Gastroesophageal sphincter (tissue), 4 donors: ENCODE data around the gene PRSS12. TPM values are rescaled to one million over a fixed set of nuclear protein-coding genes. Genes with fewer than 3 reads are reported as not detected.

Experiments used
- ATAC-seq: fragments of 150-250 bp; one replicate; pipeline ENCODE4 v1.9.1; 2016; ENCODE audit warnings: mild to moderate bottlenecking, moderate library complexity
- H3K27ac ChIP-seq, 4 donors: fragments of 200-600 bp; sonication (generic) in 3 of 4; 1 replicate in 3 of 4; 2 replicates in 1 of 4; pipeline ENCODE4 v1.5.1; 2016 to 2019
- H3K27me3 ChIP-seq: fragments of 200-600 bp; sonication (generic); one replicate; pipeline ENCODE4 v1.5.1; 2019
- H3K36me3 ChIP-seq, 2 donors: fragments of 200-600 bp; sonication (generic); one replicate each; pipeline ENCODE4 v1.5.1; 2019; ENCODE audit warnings: control low read depth in 1 of 2
- H3K4me1 ChIP-seq, 3 donors: fragments of 200-600 bp; sonication (generic); 1 replicate in 2 of 3; 2 replicates in 1 of 3; pipeline ENCODE4 v1.5.1; 2016 to 2019; ENCODE audit warnings: control low read depth in 2 of 3
- H3K4me3 ChIP-seq, 2 donors: fragments of 200-600 bp; sonication (generic); one replicate each; pipeline ENCODE4 v1.5.1; 2019; ENCODE audit warnings: mild to moderate bottlenecking in 1 of 2, moderate library complexity in 1 of 2
- H3K9me3 ChIP-seq, 3 donors: fragments of 200-600 bp; sonication (generic); one replicate each; pipeline ENCODE4 v1.5.1; 2017 to 2019; ENCODE audit warnings: control low read depth in 2 of 3
- CTCF ChIP-seq, 4 experiments: fragments of 200-600 bp in 2 of 4; fragments of 450-650 bp in 2 of 4; sonication (generic) in 1 of 4; IDR thresholded peaks; one replicate each; pipeline ENCODE4 v1.5.1; 2017 to 2019; ENCODE audit warnings: antibody characterized with exemption in 4 of 4, mild to moderate bottlenecking in 2 of 4, moderate library complexity in 2 of 4
- EP300 ChIP-seq: sonication (generic); formaldehyde crosslinking; IDR thresholded peaks from one replicate; pipeline ENCODE4 v1.6.1; 2017; ENCODE audit warnings: antibody characterized with exemption, mild to moderate bottlenecking
- POLR2A ChIP-seq, 2 donors: fragments of 450-650 bp; IDR thresholded peaks; one replicate each; pipeline ENCODE4 v1.6.1; 2017; ENCODE audit warnings: antibody characterized with exemption in 2 of 2, mild to moderate bottlenecking in 2 of 2, moderate library complexity in 1 of 2
- POLR2AphosphoS5 ChIP-seq: sonication (generic); formaldehyde crosslinking; IDR thresholded peaks from one replicate; pipeline ENCODE4 v1.6.1; 2017; ENCODE audit warnings: antibody characterized with exemption
- WGBS, 2 donors: methylation state at CpG; one replicate each; pipeline ENCODE4 v1.1.5; 2018; ENCODE audit warnings: low coverage in 1 of 2; 5-methylcytosine and 5-hydroxymethylcytosine counted together
- total RNA-seq, 4 donors: library from RNA; depleted of rRNA; stranded (reverse); fragments of >200 nt; gene quantifications; one replicate each; pipeline ENCODE4 v1.1.0, GENCODE V29; 2016

PRSS12 gene
- total RNA-seq, 4 donors from 2014 or later = 0.13 to 1.7 (median 0.45) TPM

- Histone ChIP-seq H3K36me3 (no peaks in the 10 kb centered on the region), H3K4me3 (no peak overlapping the region), H3K9me3 (no peaks in the 10 kb centered on the region), H3K4me1 (no peaks in the 10 kb centered on the region), H3K27me3 (no peaks in the 10 kb centered on the region), H3K27ac (no peak overlapping the region)
- no peak for ATAC-seq
- TF ChIP-seq EP300 = no peak
- no peak for TF ChIP-seq POLR2A (IDR thresholded peaks at IDR 0.05)
- TF ChIP-seq POLR2AphosphoS5 = no peak
- TF ChIP-seq CTCF (IDR thresholded peaks at IDR 0.05) = no peak
- WGBS, 2 donors = 15 to 21% methylated on average over 1 of the region's 1 CpG
Measured at GRCh38 chr4:118338981-118339765, 13.6 kb downstream of the PRSS12 start.

GRCh38 chr4:118338518-118338917, 14.3 kb downstream of the PRSS12 start:
- no peak for TF ChIP-seq POLR2A (IDR thresholded peaks at IDR 0.05)
- no peak for TF ChIP-seq POLR2AphosphoS5
- no peak for TF ChIP-seq CTCF (IDR thresholded peaks at IDR 0.05)
- TF ChIP-seq EP300 = no peak
- Histone ChIP-seq H3K9me3 (no peaks in the 10 kb centered on the region), H3K27ac (no peak overlapping the region), H3K27me3 (no peaks in the 10 kb centered on the region), H3K4me1 (no peaks in the 10 kb centered on the region), H3K36me3 (no peaks in the 10 kb centered on the region), H3K4me3 (no peak overlapping the region)
- WGBS, 2 donors = 57 to 83% methylated on average over 1 of the region's 1 CpG
- no peak for ATAC-seq

- 90 to 99% methylated on average over 2 to 4 of the region's 4 CpGs for WGBS, 2 donors
- no peak for ATAC-seq
- H3K27me3 ChIP-seq = no peaks in the 10 kb centered on the region
Measured at GRCh38 chr4:118337954-118338353, 14.8 kb downstream of the PRSS12 start.

GRCh38 chr4:118335774-118336173, 17.0 kb downstream of the PRSS12 start:
- ATAC-seq = no peak
- H3K27ac ChIP-seq = no peak overlapping the region
- H3K27me3 ChIP-seq = no peaks in the 10 kb centered on the region
- no peak overlapping the region for H3K4me3 ChIP-seq
- H3K9me3 ChIP-seq = no peaks in the 10 kb centered on the region
- 57 to 82% methylated on average over 3 to 4 of the region's 4 CpGs for WGBS, 2 donors
- TF ChIP-seq EP300 (no peak), POLR2AphosphoS5 (no peak), CTCF (IDR thresholded peaks at IDR 0.05) (no peak), POLR2A (IDR thresholded peaks at IDR 0.05) (no peak)
- H3K4me1 ChIP-seq = no peaks in the 10 kb centered on the region
- no peaks in the 10 kb centered on the region for H3K36me3 ChIP-seq

More at GRCh38 chr4:118337954-118338353, 14.8 kb downstream of the PRSS12 start:
- Histone ChIP-seq H3K4me3 (no peak overlapping the region), H3K36me3 (no peaks in the 10 kb centered on the region), H3K4me1 (no peaks in the 10 kb centered on the region), H3K9me3 (no peaks in the 10 kb centered on the region), H3K27ac (no peak overlapping the region)
- TF ChIP-seq CTCF (IDR thresholded peaks at IDR 0.05) (no peak), POLR2AphosphoS5 (no peak), POLR2A (IDR thresholded peaks at IDR 0.05) (no peak), EP300 (no peak)

GRCh38 chr4:118335324-118335723, 17.5 kb downstream of the PRSS12 start:
- H3K4me3 ChIP-seq = no peak overlapping the region
- WGBS, 2 donors = 62 to 65% methylated on average over 3 to 6 of the region's 6 CpGs
- H3K36me3 ChIP-seq = no peaks in the 10 kb centered on the region
- no peak overlapping the region for H3K27ac ChIP-seq
- ATAC-seq = no peak
- TF ChIP-seq CTCF (IDR thresholded peaks at IDR 0.05) (no peak), POLR2AphosphoS5 (no peak), POLR2A (IDR thresholded peaks at IDR 0.05) (no peak), EP300 (no peak)
- H3K4me1 ChIP-seq = no peaks in the 10 kb centered on the region
- H3K9me3 ChIP-seq = no peaks in the 10 kb centered on the region
- no peaks in the 10 kb centered on the region for H3K27me3 ChIP-seq
